GM23338 (cell line): ENCODE data around the gene CABYR.

ENCODE experiments used
- CREB1 ChIP-seq: fragments of 250-450 bp; sonication (Bioruptor Pico); IDR thresholded peaks from 2 replicates; pipeline ENCODE4 v1.5.0; 2020; ENCODE audit warnings: low read depth, mild to moderate bottlenecking, moderate library complexity
- CTCF ChIP-seq, 2 experiments: fragments of 200-600 bp in 1 of 2; sonication (generic) in 1 of 2; conservative IDR thresholded peaks; 2 replicates each; pipeline versions ENCODE4 v1.5.1 to v1.6.1; 2016 to 2017; ENCODE audit warnings: antibody characterized with exemption in 2 of 2, low read depth in 2 of 2, mild to moderate bottlenecking in 2 of 2, moderate library complexity in 1 of 2
- ETS1 ChIP-seq: IDR thresholded peaks from 2 replicates; pipeline ENCODE4 v1.6.1; 2016; ENCODE audit warnings: antibody characterized with exemption
- EZH2 ChIP-seq: fragments of 200-600 bp; sonication (generic); IDR thresholded peaks from one replicate; pipeline ENCODE4 v1.8.0; 2017; ENCODE audit warnings: antibody characterized with exemption, mild to moderate bottlenecking, low read depth; ENCODE audit not compliant: unreplicated experiment
- EZH2phosphoT487 ChIP-seq: fragments of 200-600 bp; sonication (generic); IDR thresholded peaks from one replicate; pipeline ENCODE4 v1.8.1; 2018; ENCODE audit warnings: antibody characterized with exemption; ENCODE audit not compliant: unreplicated experiment
- JUNB ChIP-seq: IDR thresholded peaks from one replicate; pipeline ENCODE4 v1.6.1; 2016; ENCODE audit warnings: antibody characterized with exemption; ENCODE audit not compliant: unreplicated experiment
- POLR2AphosphoS5 ChIP-seq: IDR thresholded peaks from 2 replicates; pipeline ENCODE4 v1.6.1; 2016; ENCODE audit warnings: antibody characterized with exemption, low read depth

GRCh38 chr18:24199372-24199962 lies 60.6 kb downstream of the CABYR start:
- no peak for TF ChIP-seq CTCF (conservative IDR thresholded peaks at IDR 0.05; ENCODE audit: low read depth in 2 of 2)
- TF ChIP-seq EZH2phosphoT487 = no peak
- TF ChIP-seq CREB1 (CRISPR knock-in tag) = no peak
- no peak for TF ChIP-seq EZH2
- TF ChIP-seq POLR2AphosphoS5 = no peak
- no peak for TF ChIP-seq ETS1
- TF ChIP-seq JUNB = no peak
